Smooth muscle cell (in vitro differentiated cells): ENCODE data around the gene CCNL2. TPM values are rescaled to one million over a fixed set of nuclear protein-coding genes. Genes with fewer than 3 reads are reported as not detected.

Experiments
- DNase-seq: peaks from one replicate; lab custom pipeline; 2025; ENCODE audit not compliant: unreplicated experiment; lab: John Stamatoyannopoulos, UW
- H2AFZ ChIP-seq: fragments of 200-600 bp; sonication (generic); 2 replicates; pipeline ENCODE4 v1.6.0; 2016; ENCODE audit warnings: antibody characterized with exemption, low read depth, mild to moderate bottlenecking
- H3F3A ChIP-seq: fragments of 200-600 bp; sonication (generic); 2 replicates; pipeline ENCODE4 v1.6.0; 2017; ENCODE audit warnings: antibody characterized with exemption, low read depth
- H3K27ac ChIP-seq: fragments of 200-600 bp; sonication (generic); 2 replicates; pipeline ENCODE4 v1.5.1; 2016; ENCODE audit warnings: low read depth, mild to moderate bottlenecking
- H3K27me3 ChIP-seq: fragments of 200-600 bp; sonication (generic); 2 replicates; pipeline ENCODE4 v1.6.1; 2016; ENCODE audit warnings: low read depth, mild to moderate bottlenecking
- H3K36me3 ChIP-seq: fragments of 200-600 bp; sonication (generic); 2 replicates; pipeline ENCODE4 v1.5.1; 2016; ENCODE audit warnings: low read depth
- H3K4me1 ChIP-seq: fragments of 200-600 bp; sonication (generic); 2 replicates; pipeline ENCODE4 v1.5.1; 2016; ENCODE audit warnings: low read depth
- H3K4me2 ChIP-seq: fragments of 200-600 bp; sonication (generic); 2 replicates; pipeline ENCODE4 v1.6.0; 2016; ENCODE audit warnings: mild to moderate bottlenecking
- H3K4me3 ChIP-seq: fragments of 200-600 bp; sonication (generic); 2 replicates; pipeline ENCODE4 v1.5.1; 2016; ENCODE audit warnings: mild to moderate bottlenecking
- H3K79me2 ChIP-seq: fragments of 200-600 bp; sonication (generic); 2 replicates; pipeline ENCODE4 v1.6.0; 2016; ENCODE audit warnings: low read depth, mild to moderate bottlenecking
- H3K9ac ChIP-seq: fragments of 200-600 bp; sonication (generic); 2 replicates; pipeline ENCODE4 v1.6.0; 2016; ENCODE audit warnings: low read depth
- H3K9me3 ChIP-seq: fragments of 200-600 bp; sonication (generic); replicated peaks from 2 replicates; pipeline ENCODE4 v1.5.1; 2016; ENCODE audit warnings: low read depth
- H4K20me1 ChIP-seq: fragments of 200-600 bp; sonication (generic); 2 replicates; pipeline ENCODE4 v1.6.0; 2016; ENCODE audit warnings: low read depth
- CTCF ChIP-seq: fragments of 200-600 bp; sonication (generic); IDR thresholded peaks from 2 replicates; pipeline ENCODE4 v1.5.1; 2017; ENCODE audit warnings: borderline replicate concordance, mild to moderate bottlenecking, antibody characterized with exemption; ENCODE audit not compliant: insufficient read depth, poor library complexity, severe bottlenecking
- WGBS: methylation state at CpG from one replicate; pipeline ENCODE4 v1.1.7; 2016; ENCODE audit warnings: low lambda C conversion rate; 5-methylcytosine and 5-hydroxymethylcytosine counted together
- polyA plus RNA-seq: library from polyadenylated mRNA; unstranded; fragments of >200 nt; fragmentation: Nextera tagmentation; extraction: Ambion mirVana; gene quantifications from 2 replicates; pipeline ENCODE4 v1.2.1, GENCODE V29; 2016
- total RNA-seq: library from RNA; depleted of rRNA; stranded (reverse); fragments of >200 nt; gene quantifications from 2 replicates; pipeline ENCODE4 v1.2.3, GENCODE V29; 2014

The CCNL2 gene
- total and polyA plus RNA-seq, 2 experiments from 2014 or later = 144 to 180 TPM

GRCh38 chr1:1425753-1426495 lies 26.8 kb upstream of the CCNL2 start:
- H3K79me2 ChIP-seq = no peaks in the 10 kb centered on the region
- peaks cover 25% of the 10 kb centered on the region for H3F3A ChIP-seq
- no peak overlapping the region for H3K4me3 ChIP-seq
- no peaks in the 10 kb centered on the region for H4K20me1 ChIP-seq
- H3K4me2 ChIP-seq = no peak overlapping the region
- DNase-seq = no peak
- no peaks in the 10 kb centered on the region for H3K27me3 ChIP-seq
- no peak overlapping the region for H3K9ac ChIP-seq
- H3K9me3 ChIP-seq = no peaks in the 10 kb centered on the region
- TF ChIP-seq CTCF = no peak
- no peak overlapping the region for H3K27ac ChIP-seq
- WGBS = 70% methylated on average over 5 of the region's 33 CpGs
- no peak overlapping the region for H2AFZ ChIP-seq
- H3K36me3 ChIP-seq = no peaks in the 10 kb centered on the region
- H3K4me1 ChIP-seq = peaks cover 22% of the 10 kb centered on the region

- 86% methylated on average over 11 of the region's 12 CpGs for WGBS
- Histone ChIP-seq H4K20me1 (no peaks in the 10 kb centered on the region), H3K4me1 (peaks cover 18% of the 10 kb centered on the region), H3K4me2 (no peak overlapping the region), H2AFZ (no peak overlapping the region), H3K4me3 (no peak overlapping the region), H3K27me3 (no peaks in the 10 kb centered on the region), H3K27ac (no peak overlapping the region), H3K9me3 (no peaks in the 10 kb centered on the region), H3K36me3 (no peaks in the 10 kb centered on the region), H3F3A (peaks cover 22% of the 10 kb centered on the region), H3K9ac (no peak overlapping the region), H3K79me2 (no peaks in the 10 kb centered on the region)
- no peak for DNase-seq
- TF ChIP-seq CTCF = no peak
Measured at GRCh38 chr1:1425426-1425752, 26.3 kb upstream of the CCNL2 start.

GRCh38 chr1:1424707-1425106 lies 25.6 kb upstream of the CCNL2 start:
- Histone ChIP-seq H4K20me1 (no peaks in the 10 kb centered on the region), H3K4me2 (no peak overlapping the region), H3K4me1 (peaks cover 15% of the 10 kb centered on the region), H3K9me3 (no peaks in the 10 kb centered on the region), H3K36me3 (no peaks in the 10 kb centered on the region), H3K4me3 (no peak overlapping the region), H3K79me2 (no peaks in the 10 kb centered on the region), H3K27me3 (no peaks in the 10 kb centered on the region), H3K9ac (no peak overlapping the region), H3F3A (peaks cover 15% of the 10 kb centered on the region), H3K27ac (no peak overlapping the region), H2AFZ (no peak overlapping the region)
- DNase-seq = no peak
- no peak for TF ChIP-seq CTCF
- WGBS = 80% methylated on average over 15 of the region's 15 CpGs

GRCh38 chr1:1423245-1423597 lies 24.1 kb upstream of the CCNL2 start:
- H3F3A ChIP-seq = peaks cover 7% of the 10 kb centered on the region
- peak overlapping the region; percentile 7 for H3K4me2 ChIP-seq
- peaks cover 15% of the 10 kb centered on the region for H3K4me1 ChIP-seq
- no peak for TF ChIP-seq CTCF
- H4K20me1 ChIP-seq = no peaks in the 10 kb centered on the region
- 90% methylated on average over 7 of the region's 7 CpGs for WGBS
- no peaks in the 10 kb centered on the region for H3K9me3 ChIP-seq
- H3K4me3 ChIP-seq = no peak overlapping the region
- H3K36me3 ChIP-seq = no peaks in the 10 kb centered on the region
- no peaks in the 10 kb centered on the region for H3K79me2 ChIP-seq
- H2AFZ ChIP-seq = no peak overlapping the region
- no peak for DNase-seq
- no peaks in the 10 kb centered on the region for H3K27me3 ChIP-seq
- peak overlapping the region; percentile 53 for H3K27ac ChIP-seq
- H3K9ac ChIP-seq = no peak overlapping the region
